Esophagus squamous epithelium (tissue), 4 donors: ENCODE data around the gene SOX11.
"Not testable (repeated sequence)": the region's sequence is repeated elsewhere in the genome, so short reads cannot be mapped to it uniquely, and the experiment has no call there.

Source experiments
- POLR2A ChIP-seq, 4 donors: fragments of 450-650 bp; IDR thresholded peaks; one replicate each; pipeline ENCODE4 v1.6.1; 2017; ENCODE audit warnings: antibody characterized with exemption in 4 of 4, mild to moderate bottlenecking in 4 of 4, moderate library complexity in 3 of 4
- TF ChIP-seq, protein P1 (sequence below), 6 experiments: fragments of 450-650 bp in 4 of 6; fragments of 200-600 bp in 2 of 6; sonication (generic) in 2 of 6; IDR thresholded peaks; one replicate each; pipeline ENCODE4 v1.5.1; 2016 to 2019; ENCODE audit warnings: antibody characterized with exemption in 6 of 6, mild to moderate bottlenecking in 4 of 6, moderate library complexity in 4 of 6

DNA sequence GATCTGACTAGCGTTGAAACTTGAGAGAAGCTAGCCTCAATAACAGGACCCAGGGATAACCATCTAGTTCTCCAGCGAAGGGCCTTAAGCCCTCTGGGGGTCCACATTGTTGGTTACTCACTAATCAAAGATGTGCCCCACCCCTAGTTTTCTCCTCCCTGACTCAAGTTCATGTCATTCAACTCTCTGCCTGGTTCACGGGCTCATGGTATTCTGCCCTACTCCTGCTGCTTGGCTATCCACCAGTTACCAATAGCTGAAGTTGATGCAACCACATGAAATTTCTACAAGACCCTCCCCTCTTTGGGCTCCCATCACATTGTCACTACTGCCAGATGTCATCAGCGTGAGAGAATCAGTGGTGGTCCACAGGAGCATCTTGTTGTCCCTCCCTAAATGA is 38.4 kb upstream of the SOX11 start:
- TF ChIP-seq, protein P1, sequence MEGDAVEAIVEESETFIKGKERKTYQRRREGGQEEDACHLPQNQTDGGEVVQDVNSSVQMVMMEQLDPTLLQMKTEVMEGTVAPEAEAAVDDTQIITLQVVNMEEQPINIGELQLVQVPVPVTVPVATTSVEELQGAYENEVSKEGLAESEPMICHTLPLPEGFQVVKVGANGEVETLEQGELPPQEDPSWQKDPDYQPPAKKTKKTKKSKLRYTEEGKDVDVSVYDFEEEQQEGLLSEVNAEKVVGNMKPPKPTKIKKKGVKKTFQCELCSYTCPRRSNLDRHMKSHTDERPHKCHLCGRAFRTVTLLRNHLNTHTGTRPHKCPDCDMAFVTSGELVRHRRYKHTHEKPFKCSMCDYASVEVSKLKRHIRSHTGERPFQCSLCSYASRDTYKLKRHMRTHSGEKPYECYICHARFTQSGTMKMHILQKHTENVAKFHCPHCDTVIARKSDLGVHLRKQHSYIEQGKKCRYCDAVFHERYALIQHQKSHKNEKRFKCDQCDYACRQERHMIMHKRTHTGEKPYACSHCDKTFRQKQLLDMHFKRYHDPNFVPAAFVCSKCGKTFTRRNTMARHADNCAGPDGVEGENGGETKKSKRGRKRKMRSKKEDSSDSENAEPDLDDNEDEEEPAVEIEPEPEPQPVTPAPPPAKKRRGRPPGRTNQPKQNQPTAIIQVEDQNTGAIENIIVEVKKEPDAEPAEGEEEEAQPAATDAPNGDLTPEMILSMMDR (IDR thresholded peaks at IDR 0.05), result not testable (repeated sequence)
- not testable (repeated sequence) for TF ChIP-seq POLR2A (IDR thresholded peaks at IDR 0.05)
